Osteoblast (primary cell): Measurements from ENCODE around the gene TSPAN17. TPM values are rescaled to one million over a fixed set of nuclear protein-coding genes. Genes with fewer than 3 reads are reported as not detected.

Experiments
- DNase-seq: peaks from one replicate; pipeline ENCODE4 v3.0.0; 2011; ENCODE audit warnings: low spot score, mixed read lengths; ENCODE audit not compliant: insufficient read length; ENCODE audit errors: missing footprints
- H2AFZ ChIP-seq: 2 replicates; pipeline ENCODE4 v1.6.0; 2011; ENCODE audit warnings: mild to moderate bottlenecking, low read length
- H3K27ac ChIP-seq: 2 replicates; pipeline ENCODE4 v1.5.1; 2011; ENCODE audit warnings: mild to moderate bottlenecking, low read depth, low read length, moderate library complexity
- H3K27me3 ChIP-seq: 2 replicates; pipeline ENCODE4 v1.6.0; 2012; ENCODE audit warnings: mild to moderate bottlenecking, control low read depth, inconsistent platforms, low read length, moderate library complexity; ENCODE audit not compliant: insufficient read depth
- H3K36me3 ChIP-seq: 2 replicates; pipeline ENCODE4 v1.5.1; 2011; ENCODE audit warnings: mild to moderate bottlenecking, low read length, control low read depth, moderate library complexity; ENCODE audit not compliant: insufficient read depth
- H3K4me1 ChIP-seq: 2 replicates; pipeline ENCODE4 v1.5.1; 2011; ENCODE audit warnings: mild to moderate bottlenecking, low read length, control low read depth, moderate library complexity; ENCODE audit not compliant: insufficient read depth
- H3K4me2 ChIP-seq: 2 replicates; pipeline ENCODE4 v1.6.0; 2011; ENCODE audit warnings: mild to moderate bottlenecking, low read length; ENCODE audit not compliant: insufficient read depth
- H3K4me3 ChIP-seq: fragments of 200-600 bp; sonication (generic); 3 replicates; pipeline ENCODE4 v1.5.1; 2012; ENCODE audit warnings: mild to moderate bottlenecking, low read length, inconsistent platforms; ENCODE audit not compliant: insufficient read depth
- H3K79me2 ChIP-seq: 2 replicates; pipeline ENCODE4 v1.6.0; 2012; ENCODE audit warnings: mild to moderate bottlenecking, low read length, control low read depth, inconsistent platforms; ENCODE audit not compliant: insufficient read depth
- H3K9me3 ChIP-seq: 2 replicates; pipeline ENCODE4 v1.5.1; 2011; ENCODE audit warnings: low read depth, low read length, control low read depth
- H4K20me1 ChIP-seq: 2 replicates; pipeline ENCODE4 v1.6.0; 2012; ENCODE audit warnings: mild to moderate bottlenecking, low read length, control low read depth; ENCODE audit not compliant: insufficient read depth
- CTCF ChIP-seq: IDR thresholded peaks from 2 replicates; pipeline ENCODE4 v1.5.1; 2011; ENCODE audit warnings: mild to moderate bottlenecking, low read depth, low read length, moderate library complexity; ENCODE audit errors: extremely low read depth
- total RNA-seq: library from RNA; depleted of rRNA; stranded (reverse); fragments of >200 nt; gene quantifications from 2 replicates; pipeline ENCODE4 v1.2.3, GENCODE V29; 2012

Gene TSPAN17
- total RNA-seq, 1 donor = 26.1 TPM

GRCh38 chr5:176646049-176646706 lies 1.1 kb upstream of the TSPAN17 start:
- no peaks in the 10 kb centered on the region for H3K9me3 ChIP-seq
- H3K4me3 ChIP-seq = no peak overlapping the region
- H2AFZ ChIP-seq = peak overlapping the region; percentile 94
- H3K4me1 ChIP-seq = peaks cover 12% of the 10 kb centered on the region
- peaks cover 22% of the 10 kb centered on the region for H4K20me1 ChIP-seq
- no peak for DNase-seq
- no peaks in the 10 kb centered on the region for H3K27me3 ChIP-seq
- no peak overlapping the region for H3K27ac ChIP-seq
- H3K79me2 ChIP-seq = peaks cover 32% of the 10 kb centered on the region
- no peak overlapping the region for H3K4me2 ChIP-seq
- TF ChIP-seq CTCF = no peak
- H3K36me3 ChIP-seq = no peaks in the 10 kb centered on the region

GRCh38 chr5:176646707-176647029 lies 616 bp upstream of the TSPAN17 start:
- H3K27ac ChIP-seq = peak overlapping the region; percentile 36
- H3K4me1 ChIP-seq = peaks cover 12% of the 10 kb centered on the region
- peaks cover 36% of the 10 kb centered on the region for H3K79me2 ChIP-seq
- H4K20me1 ChIP-seq = peaks cover 23% of the 10 kb centered on the region
- TF ChIP-seq CTCF = no peak
- no peak for DNase-seq
- no peaks in the 10 kb centered on the region for H3K27me3 ChIP-seq
- H3K9me3 ChIP-seq = no peaks in the 10 kb centered on the region
- peak overlapping the region; percentile 91 for H3K4me3 ChIP-seq
- H3K4me2 ChIP-seq = peak overlapping the region; percentile 88
- H2AFZ ChIP-seq = peak overlapping the region; percentile 94
- no peaks in the 10 kb centered on the region for H3K36me3 ChIP-seq

- peak overlapping the region; percentile 61 for H3K27ac ChIP-seq
- H3K79me2 ChIP-seq = peaks cover 39% of the 10 kb centered on the region
- peak; percentile 92 for DNase-seq
- no peaks in the 10 kb centered on the region for H3K9me3 ChIP-seq
- H3K4me3 ChIP-seq = peak overlapping the region; percentile 91
- H4K20me1 ChIP-seq = peaks cover 34% of the 10 kb centered on the region
- no peaks in the 10 kb centered on the region for H3K27me3 ChIP-seq
- H3K36me3 ChIP-seq = no peaks in the 10 kb centered on the region
- TF ChIP-seq CTCF = no peak
- peak overlapping the region; percentile 88 for H3K4me2 ChIP-seq
- H3K4me1 ChIP-seq = peaks cover 13% of the 10 kb centered on the region
- peak overlapping the region; percentile 93 for H2AFZ ChIP-seq
Measured at GRCh38 chr5:176647843-176648473, 674 bp downstream of the TSPAN17 start.

- no peak for TF ChIP-seq CTCF
- no peak overlapping the region for H3K27ac ChIP-seq
- peaks cover 5% of the 10 kb centered on the region for H3K36me3 ChIP-seq
- H3K27me3 ChIP-seq = no peaks in the 10 kb centered on the region
- H3K4me1 ChIP-seq = peaks cover 19% of the 10 kb centered on the region
- peaks cover 39% of the 10 kb centered on the region for H3K79me2 ChIP-seq
- no peaks in the 10 kb centered on the region for H3K9me3 ChIP-seq
- H3K4me2 ChIP-seq = peak overlapping the region; percentile 88
- DNase-seq = no peak
- peak overlapping the region; percentile 62 for H2AFZ ChIP-seq
- H3K4me3 ChIP-seq = peak overlapping the region; percentile 91
- H4K20me1 ChIP-seq = peaks cover 38% of the 10 kb centered on the region
Measured at GRCh38 chr5:176648474-176649194, 1.4 kb downstream of the TSPAN17 start.
